HG03060 (cell line): Measurements from ENCODE around the gene FBLN7.

ENCODE experiments used
- ATAC-seq: cut with Tn5 transposase; IDR thresholded peaks from one replicate; pipeline ENCODE4 v1.9.1; 2021; ENCODE audit warnings: low read depth, moderate number of reproducible peaks; ENCODE audit not compliant: unreplicated experiment

The FBLN7 gene

DNA sequence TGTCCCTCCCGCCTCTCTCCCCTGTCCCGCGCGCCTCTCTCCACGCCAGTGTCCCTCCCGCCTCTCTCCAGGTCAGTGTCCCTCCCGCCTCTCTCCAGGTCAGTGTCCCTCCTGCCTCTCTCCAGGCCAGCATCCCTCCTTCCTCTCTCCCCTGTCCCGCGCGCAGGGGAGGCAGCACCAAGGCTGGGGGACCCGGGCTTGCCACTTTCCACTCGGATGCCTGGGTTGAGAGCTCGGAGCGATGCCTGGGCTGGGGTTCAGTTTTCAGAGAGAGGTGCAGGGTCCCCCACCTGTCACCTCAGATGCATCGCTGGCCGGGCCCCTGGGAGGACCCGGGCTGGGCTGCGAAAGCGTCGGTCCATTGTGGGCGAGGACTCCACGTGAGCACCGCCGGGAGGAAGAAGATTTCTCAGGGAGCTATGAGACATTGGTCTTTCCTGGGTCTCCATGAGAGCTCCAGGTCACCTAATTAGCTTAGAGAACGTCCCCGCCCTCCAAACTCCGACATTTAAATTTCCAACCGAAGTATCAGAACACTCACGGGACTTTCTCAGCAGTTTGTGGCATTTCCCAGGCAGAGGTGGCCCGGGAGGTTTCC lies 2.1 kb downstream of the FBLN7 start:
- ATAC-seq, result no peak

DNA sequence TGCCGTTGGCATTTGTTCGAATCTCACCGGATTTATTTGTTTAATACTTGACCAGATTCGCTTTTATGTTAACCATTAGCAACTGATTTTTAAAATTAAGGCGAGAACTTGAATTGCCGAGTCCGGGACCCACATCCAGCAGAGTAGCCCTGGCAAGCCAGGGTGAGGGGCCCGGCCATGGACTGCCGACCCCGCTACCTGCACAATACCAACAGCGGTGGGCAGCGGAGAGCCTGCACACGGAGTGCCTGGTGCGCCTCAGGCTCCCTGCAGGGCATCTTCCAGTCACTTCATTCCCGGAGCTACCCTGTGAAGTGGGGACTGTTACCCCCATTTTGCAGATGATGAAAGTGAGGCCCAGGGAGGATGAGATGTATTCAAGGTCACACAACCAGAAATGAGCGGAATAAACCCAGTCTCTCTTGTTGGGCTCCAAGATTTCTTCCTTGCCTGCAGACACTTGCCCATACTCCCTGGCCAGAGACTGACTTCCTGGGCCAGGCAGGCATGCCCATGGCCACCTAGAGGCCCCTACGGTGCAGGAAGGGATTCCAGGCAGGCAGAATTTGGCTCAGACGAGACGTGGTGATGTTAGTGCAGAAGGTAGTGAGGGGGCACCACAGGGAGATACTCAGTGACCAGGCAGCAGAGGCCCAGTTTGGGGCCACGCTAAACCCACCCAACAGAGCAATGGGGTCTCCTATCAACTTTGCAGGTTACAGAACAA lies 2.9 kb downstream of the FBLN7 start:
- no peak for ATAC-seq

DNA sequence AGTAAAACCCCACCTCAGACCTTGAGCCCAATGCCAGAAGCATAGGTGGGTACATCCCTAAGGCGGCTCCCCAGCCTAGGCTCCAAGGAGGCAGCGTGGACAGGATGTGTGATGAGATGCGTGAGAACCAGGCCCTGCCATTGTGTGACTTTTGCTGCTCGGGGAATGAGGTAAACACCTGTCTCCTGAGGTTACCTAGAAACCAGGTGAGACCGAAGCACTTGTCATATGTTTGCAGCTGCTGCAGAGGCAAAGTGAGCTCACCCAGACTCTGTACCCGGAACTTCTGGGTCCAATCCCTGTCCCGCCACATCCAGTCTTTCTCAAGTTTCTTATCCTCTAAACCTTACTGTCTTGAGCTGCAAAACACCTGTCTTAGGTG lies 3.4 kb downstream of the FBLN7 start:
- no peak for ATAC-seq

DNA sequence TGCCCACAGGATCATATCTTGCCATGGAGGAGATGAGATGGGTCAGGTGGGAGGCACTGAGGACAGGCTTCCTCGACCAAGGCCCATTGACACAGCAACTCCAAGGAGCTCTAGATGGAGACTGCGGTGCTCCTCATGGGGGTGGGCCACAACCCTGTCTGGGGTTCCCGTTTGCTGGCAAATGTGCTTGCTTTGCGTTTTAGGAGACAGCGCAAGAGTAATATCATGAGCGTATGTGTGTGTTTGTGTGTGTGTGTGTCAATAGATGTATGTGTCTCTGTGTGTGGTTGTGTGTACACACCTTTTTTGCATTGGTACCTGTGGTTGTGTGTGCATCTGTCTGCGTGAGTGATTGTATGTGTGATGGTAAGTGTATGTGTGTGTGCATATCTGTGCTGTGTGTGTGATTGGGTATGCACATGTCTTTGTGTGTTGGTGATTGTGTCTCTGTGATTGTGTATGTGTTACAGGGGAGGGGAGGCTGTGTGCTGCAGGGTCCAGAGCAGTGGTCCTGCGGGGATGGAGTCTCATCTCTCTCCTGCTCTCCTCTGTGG lies 4.4 kb downstream of the FBLN7 start:
- ATAC-seq, result no peak

DNA sequence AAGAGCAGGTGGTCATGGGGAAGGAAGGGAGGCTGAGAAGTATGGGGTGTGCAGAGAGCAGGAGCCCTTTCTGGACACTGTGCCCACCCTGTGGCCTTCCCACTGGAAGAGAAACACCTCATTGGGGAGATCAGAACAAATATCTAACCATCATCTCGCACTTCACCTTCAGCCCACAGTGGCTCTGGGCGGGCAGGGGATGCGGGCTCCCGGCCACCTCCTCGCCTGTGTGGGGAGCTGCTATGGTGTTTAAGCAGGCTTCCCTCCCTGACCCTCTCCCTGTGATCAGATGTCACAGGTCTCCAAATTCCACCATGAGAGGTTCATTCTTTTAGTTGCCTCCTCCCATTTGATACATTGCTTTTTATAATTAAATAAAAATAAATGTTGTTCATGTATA lies 5.0 kb downstream of the FBLN7 start:
- ATAC-seq, result no peak

DNA sequence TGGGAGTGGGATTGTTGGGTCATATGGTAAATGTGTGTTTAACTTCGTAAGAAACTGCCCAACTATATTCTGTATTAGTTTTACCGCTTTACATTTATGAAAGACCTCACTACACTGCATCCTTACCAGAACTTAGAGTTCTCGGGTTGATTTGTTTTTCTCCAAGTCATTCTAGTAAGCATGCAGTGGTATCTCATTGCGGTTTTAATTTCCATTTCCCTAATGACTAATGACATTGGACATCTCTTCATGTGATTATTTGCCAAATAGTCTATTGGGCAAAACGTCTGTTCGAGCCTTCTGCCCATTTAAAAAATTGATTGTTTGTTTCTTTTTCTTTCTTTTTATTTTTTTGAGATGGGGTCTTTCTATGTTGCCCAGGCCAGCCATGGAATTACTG lies 6.8 kb downstream of the FBLN7 start:
- ATAC-seq, result no peak

DNA sequence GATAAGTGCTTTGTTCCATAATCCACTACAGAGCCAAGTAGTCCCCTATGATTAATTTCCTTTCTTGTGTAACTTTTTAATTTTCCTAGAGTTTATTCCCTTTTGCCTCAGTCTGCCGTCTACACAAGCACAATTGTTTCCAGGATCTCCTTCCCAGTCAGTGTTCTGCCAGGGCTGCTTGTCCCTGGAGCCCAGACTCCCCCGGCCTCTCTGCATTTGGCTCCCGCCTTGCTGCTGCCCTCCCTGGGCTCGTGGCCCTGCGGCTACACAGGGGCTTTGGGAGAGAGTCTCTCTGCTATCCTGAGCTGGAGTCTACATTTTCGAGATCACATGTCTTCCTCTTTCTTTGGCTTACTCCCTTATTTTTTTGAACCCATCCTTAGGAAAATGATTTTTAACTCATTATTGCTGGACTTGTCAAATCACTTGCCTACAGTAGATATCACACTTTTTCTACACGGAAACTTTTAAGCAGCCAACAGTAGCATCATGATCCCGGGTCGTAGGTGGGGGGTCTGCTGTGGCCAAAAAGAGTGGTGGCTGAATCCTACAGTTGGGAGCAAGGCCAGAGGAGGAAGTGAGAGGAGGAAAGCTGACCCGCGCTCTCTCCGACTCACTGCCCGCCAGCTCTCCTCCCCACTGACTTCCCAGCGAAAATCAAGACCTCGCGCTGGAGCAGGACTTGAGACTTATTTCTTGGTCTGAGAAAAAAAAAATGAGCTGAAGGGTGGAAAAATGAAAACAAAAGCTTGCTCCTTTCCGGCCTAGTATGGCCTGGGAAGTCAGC lies 9.4 kb downstream of the FBLN7 start:
- ATAC-seq, result no peak

DNA sequence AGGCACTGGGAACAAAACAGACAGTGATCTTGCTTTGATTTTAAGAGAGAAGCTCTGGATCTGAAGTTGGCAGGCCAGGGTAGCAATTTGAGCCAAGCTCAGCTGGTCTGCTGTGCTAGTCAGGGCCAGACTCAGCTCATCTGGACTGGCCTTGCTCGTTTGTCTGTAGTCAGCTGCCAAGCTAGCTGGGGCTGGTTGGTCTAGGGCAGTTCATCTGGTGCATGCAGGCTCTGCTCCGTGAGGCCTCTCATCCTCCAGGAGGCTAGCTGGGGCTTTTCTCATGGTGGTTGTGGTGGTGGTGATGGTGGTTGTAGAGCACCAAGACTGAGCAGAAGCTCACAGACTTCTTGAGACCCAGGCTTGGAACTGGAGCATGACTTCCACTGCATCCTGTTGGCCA lies 10.3 kb downstream of the FBLN7 start:
- ATAC-seq, result no peak

DNA sequence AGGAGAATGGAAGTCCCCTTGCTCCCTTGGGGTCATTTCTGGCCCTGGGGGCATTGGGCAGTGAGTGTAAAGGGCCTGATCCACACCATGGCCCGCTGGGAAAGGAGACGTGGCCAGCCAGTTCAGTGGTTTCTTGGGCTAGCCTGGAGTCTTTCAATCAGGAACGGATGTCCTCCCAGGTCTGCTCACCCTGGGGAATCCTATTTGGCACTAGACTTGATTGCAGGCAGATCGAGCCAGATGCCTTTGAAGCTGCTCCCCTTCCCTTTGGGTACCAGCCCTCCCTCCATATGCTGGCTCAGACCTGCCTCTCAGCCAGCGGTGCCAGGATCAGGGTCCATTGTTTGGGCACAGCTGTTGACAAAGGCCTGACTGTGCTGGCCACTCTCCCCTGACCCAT lies 11.0 kb downstream of the FBLN7 start:
- ATAC-seq, result no peak

DNA sequence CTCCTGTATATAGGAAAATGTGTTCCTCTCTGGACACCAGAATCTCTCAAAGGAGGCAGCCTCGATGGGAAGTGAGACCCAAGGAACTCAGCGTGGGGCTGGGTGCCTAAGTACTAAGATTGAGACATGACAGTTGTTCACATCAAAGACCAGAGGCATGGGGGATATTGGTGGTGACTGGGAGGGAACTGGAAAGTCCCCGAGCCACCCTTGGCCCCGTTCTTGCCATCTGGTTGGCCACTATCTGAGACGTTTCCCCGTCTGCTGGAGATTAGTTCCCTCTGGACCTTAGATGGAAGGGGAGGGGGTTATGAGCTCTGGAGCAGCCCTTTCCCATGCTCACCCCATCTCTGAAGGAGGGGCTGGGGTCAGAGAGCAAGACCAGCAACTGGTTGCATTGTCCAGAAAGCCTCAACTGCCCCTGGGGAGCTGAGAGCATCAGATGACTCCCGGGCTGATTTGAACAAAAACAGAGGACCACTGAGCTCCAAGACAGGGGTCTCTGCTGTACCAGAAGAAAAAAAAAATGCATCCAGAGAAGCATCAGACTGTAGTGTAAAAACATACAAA lies 11.8 kb downstream of the FBLN7 start:
- ATAC-seq, result no peak

DNA sequence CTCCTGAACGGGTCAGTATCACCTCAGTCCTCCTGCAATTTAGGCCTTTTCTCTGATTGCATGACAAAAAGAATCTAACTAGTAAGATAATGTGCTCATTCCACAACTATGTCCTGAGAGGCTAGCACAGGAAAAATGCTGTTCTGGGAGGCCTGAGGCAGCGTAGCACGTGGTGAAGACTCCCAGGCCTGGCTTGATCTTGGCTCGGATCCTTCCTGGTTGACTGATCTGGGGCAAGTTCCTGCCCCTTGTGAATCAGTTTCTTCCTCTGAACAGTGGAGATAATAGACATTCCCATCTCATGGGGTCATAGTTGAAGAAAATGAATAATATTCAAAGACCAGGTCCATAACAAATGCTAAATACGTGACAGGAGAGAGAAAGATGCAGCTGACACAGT lies 12.3 kb downstream of the FBLN7 start:
- ATAC-seq, result no peak

DNA sequence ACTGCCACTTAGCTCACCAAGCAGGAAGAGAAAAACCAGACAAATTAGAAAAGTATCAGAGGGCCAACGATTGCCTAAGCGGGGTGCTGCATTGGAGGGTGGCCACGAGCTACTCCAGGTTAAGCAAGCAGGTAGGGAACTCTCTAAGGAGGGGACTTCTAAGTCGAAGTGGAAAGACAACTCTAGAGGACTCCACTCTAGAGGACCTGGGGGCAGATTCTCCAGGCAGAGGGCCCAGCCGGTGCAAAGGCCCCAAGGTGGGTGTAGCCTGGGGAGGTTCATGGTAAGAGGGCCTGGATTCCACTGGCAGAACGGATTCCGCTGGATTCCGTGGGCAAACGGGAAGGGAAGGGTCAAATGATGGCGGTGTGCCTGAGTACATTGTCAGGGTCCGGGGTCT lies 12.7 kb downstream of the FBLN7 start:
- no peak for ATAC-seq

DNA sequence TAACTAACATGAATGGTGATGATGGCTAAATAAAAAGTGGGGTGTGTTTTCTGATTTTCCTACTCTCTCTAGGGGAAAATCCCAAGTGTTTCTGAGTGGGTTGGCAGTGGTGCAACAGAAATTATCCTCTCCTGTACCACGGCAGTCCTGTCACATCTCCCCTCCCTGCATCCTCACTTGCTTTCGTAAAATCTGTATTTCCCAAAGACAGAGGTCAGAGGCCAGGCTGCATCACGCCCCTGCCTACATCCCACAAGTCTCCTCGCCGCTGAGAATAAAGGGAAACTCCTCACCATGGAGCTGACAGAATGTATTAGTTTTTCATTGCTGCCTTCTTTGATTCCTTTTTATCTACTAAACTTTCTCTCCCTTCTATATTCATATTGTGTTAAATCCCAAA lies 13.1 kb downstream of the FBLN7 start:
- no peak for ATAC-seq

DNA sequence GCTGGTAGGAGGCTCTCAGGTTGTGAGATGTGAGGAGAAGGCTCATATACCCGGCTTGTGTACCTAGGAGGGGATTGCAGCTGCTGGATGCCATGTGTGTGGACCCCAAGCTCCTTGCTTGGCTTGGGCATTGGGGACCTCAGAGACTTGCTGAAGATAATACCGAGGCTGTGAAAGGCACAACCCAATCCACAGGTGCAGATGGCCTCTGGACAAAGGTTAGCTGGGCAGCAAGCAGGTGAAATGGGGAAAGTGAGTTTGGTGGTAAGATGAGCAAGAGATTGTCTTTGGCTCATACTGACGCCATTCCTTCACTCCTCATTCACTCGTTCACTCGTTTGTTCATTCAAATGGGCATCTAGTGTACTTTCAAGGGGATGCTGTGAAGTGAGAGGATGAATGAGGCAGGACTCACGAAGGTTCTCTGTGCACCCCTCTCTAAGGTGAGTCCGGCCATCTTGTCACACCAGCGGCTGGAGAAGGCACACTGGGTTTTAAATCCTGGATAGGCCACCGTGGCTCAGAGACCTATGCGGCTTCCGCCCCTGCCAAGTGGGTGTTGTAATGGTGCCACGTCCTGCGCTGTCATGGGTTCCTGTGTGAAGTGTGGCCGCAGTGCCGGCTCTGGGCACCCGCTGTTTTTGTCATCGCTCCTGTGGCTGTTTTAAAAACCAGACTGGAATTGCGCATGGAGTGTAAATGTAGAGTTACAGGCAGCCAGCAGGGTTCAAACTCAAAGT lies 13.7 kb downstream of the FBLN7 start:
- ATAC-seq, result no peak

DNA sequence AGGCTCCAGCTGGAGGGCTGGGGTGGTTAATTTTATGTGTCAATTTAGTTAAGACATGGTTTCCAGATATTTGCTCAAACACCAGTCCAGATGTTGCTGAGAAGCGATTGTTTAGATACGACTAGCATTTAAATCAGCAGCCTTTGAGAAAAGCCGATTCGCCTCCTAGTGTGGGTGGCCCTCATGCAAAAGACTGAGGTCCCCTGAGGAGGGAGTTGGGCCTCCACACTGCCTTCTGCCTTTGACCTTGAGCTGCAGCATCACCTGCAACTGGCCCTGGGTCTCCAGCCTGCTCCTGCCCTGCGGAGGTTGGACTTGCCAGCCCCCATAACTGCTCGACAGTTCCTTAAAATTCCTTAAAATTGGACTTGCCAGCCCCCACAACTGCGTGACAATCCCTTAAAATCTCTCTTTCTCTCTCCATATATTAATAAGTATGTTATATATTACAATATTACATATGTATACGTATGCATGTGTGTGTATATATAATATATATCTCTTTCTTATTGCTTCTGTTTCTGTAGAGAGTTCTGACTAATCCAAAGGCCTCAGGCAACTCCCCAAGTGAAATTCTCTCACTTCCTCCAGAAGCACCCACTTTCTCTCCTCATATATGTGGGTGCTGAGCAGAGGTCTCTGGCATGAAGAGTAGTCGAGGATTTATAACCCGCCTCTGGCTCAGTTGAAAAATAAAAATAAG lies 14.4 kb downstream of the FBLN7 start:
- no peak for ATAC-seq

DNA sequence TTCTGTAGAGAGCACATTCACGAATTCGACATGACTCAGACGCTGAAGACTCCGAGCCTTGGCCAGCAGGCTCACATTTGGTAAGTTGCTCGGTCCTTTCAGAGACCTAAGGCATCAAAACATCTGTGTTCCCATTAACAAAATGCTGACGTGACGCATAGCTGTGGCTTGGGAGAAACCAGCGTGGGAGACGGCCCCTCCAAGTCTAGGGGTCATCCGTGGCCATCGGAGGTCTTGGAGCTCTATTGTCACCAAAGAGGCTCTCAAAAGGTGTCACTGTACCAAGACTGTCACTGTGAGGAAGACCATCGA lies 14.9 kb downstream of the FBLN7 start:
- no peak for ATAC-seq

DNA sequence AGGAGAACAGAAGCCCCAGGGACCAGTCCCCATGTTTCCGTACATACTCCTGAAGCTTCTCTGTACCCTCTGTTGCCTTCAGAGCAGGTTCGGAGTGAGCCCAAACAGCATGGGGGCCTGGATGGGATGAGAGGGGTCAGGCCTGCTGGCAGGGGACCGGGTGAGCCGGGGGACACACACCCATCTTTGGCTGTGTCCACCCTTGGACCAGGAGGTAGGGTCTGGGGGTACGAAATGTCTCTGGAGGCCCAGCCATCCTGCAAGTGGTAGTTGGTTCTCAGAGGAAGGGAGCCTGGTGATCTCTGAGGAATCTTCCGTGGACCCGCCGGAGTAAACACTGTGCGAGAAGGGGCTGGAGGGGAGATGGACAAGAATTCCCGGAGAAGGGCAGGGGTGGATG lies 15.3 kb downstream of the FBLN7 start:
- no peak for ATAC-seq

DNA sequence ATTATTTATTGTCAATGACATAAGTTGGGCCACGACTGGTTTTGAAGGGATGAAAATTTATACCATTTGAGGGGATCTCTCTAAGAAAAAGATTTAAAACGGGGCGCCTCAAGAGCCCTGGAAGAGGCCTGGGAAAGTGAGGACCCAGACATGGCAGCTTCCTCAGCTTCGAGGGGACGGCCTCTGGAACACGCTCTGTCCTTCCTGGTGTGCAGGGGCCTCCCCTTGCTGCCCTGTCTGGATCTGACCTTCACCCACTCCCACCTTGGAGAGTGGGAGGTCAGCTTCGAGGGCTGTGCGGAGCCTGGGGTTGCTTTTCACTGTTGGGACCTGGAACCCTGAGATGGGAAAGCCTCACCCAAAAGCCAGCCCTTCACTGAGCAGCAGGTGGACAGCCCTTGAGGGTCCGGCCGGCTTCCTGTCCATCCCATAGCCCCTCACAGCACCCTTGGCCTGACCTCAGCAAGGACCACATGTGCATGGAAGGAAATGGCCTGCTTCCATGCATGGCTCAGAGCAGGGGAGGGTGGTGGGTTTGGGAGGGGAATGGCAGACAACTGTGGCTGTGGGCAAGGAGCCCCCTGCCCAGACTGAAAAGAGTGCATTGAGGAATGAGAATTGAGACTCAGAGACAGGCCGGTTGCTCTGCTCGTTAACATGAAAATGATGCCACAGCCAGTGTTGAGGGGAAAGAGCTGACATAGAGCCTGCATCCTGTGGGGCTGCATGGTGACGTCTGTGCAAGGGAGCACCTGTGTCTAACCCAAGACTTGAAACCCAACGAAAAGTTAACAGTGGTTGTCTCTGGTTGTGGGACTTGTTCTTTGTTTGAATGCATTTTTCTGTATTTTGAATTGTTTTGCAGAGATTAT lies 16.3 kb downstream of the FBLN7 start:
- no peak for ATAC-seq
